ENCODE results near the gene SHKBP1. TPM values are rescaled to one million over a fixed set of nuclear protein-coding genes. Genes with fewer than 3 reads are reported as not detected.

SHKBP1 gene
- total and polyA plus RNA-seq, 9 of the 15 experiments (the other 6 are each of a cell fraction or from before 2014, with no cell fraction given) = 1.2 to 58.1 (median 22.3) TPM

DNA sequence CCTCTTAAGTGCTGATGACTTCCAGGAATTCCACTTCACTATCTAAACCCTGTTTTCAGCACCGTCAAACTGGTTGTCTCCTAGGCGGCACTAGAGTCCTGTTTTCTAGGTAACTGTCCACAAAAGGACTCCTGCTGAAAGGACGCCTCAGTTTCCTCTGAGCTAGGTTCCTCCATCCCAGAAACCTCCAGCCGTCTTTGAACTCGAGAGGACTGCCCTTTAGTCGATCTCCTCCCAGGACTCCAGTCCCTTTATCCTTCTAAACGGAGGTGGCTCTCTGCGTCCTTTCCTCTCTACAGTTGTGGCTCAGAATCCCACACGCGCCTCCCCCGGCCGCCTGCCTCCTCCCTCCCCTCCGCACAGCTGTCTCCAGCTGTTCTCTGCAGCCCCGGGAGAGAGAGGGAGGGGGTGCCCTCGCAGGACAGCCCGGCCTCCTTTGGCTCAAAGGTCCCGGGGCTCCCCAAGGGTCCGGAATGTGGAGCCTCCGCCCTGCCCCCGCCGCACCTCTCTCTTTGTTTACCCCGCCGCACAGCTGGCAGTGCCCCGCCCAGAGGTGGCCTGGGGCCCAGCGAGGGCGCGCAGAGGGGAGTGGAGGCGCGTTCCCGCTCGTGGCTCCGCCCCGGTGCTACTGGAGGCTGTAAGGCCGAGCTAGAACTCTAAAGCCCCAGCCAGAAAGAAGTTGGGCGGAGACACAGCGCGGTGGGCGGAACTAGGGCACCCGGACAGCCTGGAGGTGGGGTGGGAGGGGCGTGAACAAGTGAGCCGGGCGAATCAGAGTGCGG lies 26.9 kb downstream of the SHKBP1 start (continued):
- TF ChIP-seq, protein P1, sequence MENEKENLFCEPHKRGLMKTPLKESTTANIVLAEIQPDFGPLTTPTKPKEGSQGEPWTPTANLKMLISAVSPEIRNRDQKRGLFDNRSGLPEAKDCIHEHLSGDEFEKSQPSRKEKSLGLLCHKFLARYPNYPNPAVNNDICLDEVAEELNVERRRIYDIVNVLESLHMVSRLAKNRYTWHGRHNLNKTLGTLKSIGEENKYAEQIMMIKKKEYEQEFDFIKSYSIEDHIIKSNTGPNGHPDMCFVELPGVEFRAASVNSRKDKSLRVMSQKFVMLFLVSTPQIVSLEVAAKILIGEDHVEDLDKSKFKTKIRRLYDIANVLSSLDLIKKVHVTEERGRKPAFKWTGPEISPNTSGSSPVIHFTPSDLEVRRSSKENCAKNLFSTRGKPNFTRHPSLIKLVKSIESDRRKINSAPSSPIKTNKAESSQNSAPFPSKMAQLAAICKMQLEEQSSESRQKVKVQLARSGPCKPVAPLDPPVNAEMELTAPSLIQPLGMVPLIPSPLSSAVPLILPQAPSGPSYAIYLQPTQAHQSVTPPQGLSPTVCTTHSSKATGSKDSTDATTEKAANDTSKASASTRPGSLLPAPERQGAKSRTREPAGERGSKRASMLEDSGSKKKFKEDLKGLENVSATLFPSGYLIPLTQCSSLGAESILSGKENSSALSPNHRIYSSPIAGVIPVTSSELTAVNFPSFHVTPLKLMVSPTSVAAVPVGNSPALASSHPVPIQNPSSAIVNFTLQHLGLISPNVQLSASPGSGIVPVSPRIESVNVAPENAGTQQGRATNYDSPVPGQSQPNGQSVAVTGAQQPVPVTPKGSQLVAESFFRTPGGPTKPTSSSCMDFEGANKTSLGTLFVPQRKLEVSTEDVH (IDR thresholded peaks at IDR 0.05; ENCODE audit: low read depth, partially characterized antibody) = peak; percentile 72
- TF ChIP-seq ZNF263 (CRISPR knock-in tag; IDR thresholded peaks at IDR 0.05; ENCODE audit: borderline replicate concordance) = peak; percentile 69
- TF ChIP-seq, protein P2, sequence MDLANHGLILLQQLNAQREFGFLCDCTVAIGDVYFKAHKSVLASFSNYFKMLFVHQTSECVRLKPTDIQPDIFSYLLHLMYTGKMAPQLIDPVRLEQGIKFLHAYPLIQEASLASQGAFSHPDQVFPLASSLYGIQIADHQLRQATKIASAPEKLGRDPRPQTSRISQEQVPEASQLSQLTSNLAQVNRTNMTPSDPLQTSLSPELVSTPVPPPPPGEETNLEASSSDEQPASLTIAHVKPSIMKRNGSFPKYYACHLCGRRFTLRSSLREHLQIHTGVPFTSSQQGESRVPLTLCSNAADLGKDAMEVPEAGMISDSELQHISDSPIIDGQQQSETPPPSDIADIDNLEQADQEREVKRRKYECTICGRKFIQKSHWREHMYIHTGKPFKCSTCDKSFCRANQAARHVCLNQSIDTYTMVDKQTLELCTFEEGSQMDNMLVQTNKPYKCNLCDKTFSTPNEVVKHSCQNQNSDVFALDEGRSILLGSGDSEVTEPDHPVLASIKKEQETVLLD (IDR thresholded peaks at IDR 0.05) = peak; percentile 26; the same call in 1 of the 2 replicates
- TF ChIP-seq TCF3 (CRISPR knock-in tag; IDR thresholded peaks at IDR 0.05) = peak; percentile 4; the same call in 1 of the 2 replicates
- no peak for TF ChIP-seq MCM7 (IDR thresholded peaks at IDR 0.05)
- TF ChIP-seq XRCC4 (IDR thresholded peaks at IDR 0.05; ENCODE audit: extremely low read depth, insufficient read depth, insufficient read length) = no peak
- TF ChIP-seq, protein P3, sequence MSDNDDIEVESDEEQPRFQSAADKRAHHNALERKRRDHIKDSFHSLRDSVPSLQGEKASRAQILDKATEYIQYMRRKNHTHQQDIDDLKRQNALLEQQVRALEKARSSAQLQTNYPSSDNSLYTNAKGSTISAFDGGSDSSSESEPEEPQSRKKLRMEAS (CRISPR knock-in tag; IDR thresholded peaks at IDR 0.05) = peak; percentile 58; the same call in 1 of the 2 replicates
- TF ChIP-seq, protein P4, sequence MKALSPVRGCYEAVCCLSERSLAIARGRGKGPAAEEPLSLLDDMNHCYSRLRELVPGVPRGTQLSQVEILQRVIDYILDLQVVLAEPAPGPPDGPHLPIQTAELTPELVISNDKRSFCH (CRISPR knock-in tag; IDR thresholded peaks at IDR 0.05) = no peak
- TF ChIP-seq, protein P4 (tag; IDR thresholded peaks at IDR 0.05) = no peak
- TF ChIP-seq MTA2 (IDR thresholded peaks at IDR 0.05; ENCODE audit: low read depth) = no peak
- TF ChIP-seq MEIS2 (IDR thresholded peaks at IDR 0.05; ENCODE audit: partially characterized antibody) = peak; percentile 57
- peak; percentile 9; the same call in 1 of the 2 replicates for TF ChIP-seq SIN3B (IDR thresholded peaks at IDR 0.05; ENCODE audit: low read depth)
- peak; percentile 71 to 78 for TF ChIP-seq NRF1 (conservative IDR thresholded peaks at IDR 0.05 in 1 of 2, IDR thresholded peaks at IDR 0.05 in 1 of 2)
- TF ChIP-seq CTBP1 (IDR thresholded peaks at IDR 0.05; ENCODE audit: borderline replicate concordance) = peak; percentile 75
- peak; percentile 67; the same call in 1 of the 2 replicates for TF ChIP-seq ATF7 (IDR thresholded peaks at IDR 0.05)
- TF ChIP-seq HNRNPL (IDR thresholded peaks at IDR 0.05; ENCODE audit: low read depth, low read length) = 0 out of 2 replicates have a peak, but pooled peaks have one; percentile 63
- TF ChIP-seq, protein P5, sequence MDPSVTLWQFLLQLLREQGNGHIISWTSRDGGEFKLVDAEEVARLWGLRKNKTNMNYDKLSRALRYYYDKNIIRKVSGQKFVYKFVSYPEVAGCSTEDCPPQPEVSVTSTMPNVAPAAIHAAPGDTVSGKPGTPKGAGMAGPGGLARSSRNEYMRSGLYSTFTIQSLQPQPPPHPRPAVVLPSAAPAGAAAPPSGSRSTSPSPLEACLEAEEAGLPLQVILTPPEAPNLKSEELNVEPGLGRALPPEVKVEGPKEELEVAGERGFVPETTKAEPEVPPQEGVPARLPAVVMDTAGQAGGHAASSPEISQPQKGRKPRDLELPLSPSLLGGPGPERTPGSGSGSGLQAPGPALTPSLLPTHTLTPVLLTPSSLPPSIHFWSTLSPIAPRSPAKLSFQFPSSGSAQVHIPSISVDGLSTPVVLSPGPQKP (CRISPR knock-in tag; IDR thresholded peaks at IDR 0.05) = no peak
- TF ChIP-seq ATF1 (CRISPR knock-in tag; IDR thresholded peaks at IDR 0.05) = no peak
- TF ChIP-seq ATF1 (tag; IDR thresholded peaks at IDR 0.05) = peak; percentile 53; the same call in 1 of the 2 replicates
- 0 out of 2 replicates have a peak, but pooled peaks have one; percentile 37 for TF ChIP-seq CC2D1A (IDR thresholded peaks at IDR 0.05)
- TF ChIP-seq ESRRA (IDR thresholded peaks at IDR 0.05; ENCODE audit: borderline replicate concordance, low read depth) = 0 out of 2 replicates have a peak, but pooled peaks have one; percentile 10
- no peak for TF ChIP-seq FOXM1 (IDR thresholded peaks at IDR 0.05; ENCODE audit: low read depth)
- no peak for TF ChIP-seq FOXM1 (CRISPR knock-in tag; IDR thresholded peaks at IDR 0.05; ENCODE audit: low read depth)
- TF ChIP-seq ZNF699 (CRISPR knock-in tag; IDR thresholded peaks at IDR 0.05; ENCODE audit: insufficient replicate concordance) = no peak

All from K562 (cell line).